IPS DF 6.9 (cell line): ENCODE results near the gene PAIP2.
"Not testable (repeated sequence)": the region's sequence is repeated elsewhere in the genome, so short reads cannot be mapped to it uniquely, and the experiment has no call there.

Experiments
- DNase-seq: peaks from one replicate; pipeline ENCODE4 v3.0.0-alpha.2; 2013; ENCODE audit warnings: low read depth, low spot score
- H3K27ac ChIP-seq: one replicate; pipeline ENCODE4 v1.5.1; 2013; ENCODE audit warnings: low read length, control low read depth
- H3K27me3 ChIP-seq: 2 replicates; pipeline ENCODE4 v1.6.1; 2013; ENCODE audit warnings: mild to moderate bottlenecking, low read length; ENCODE audit not compliant: control insufficient read depth, insufficient read depth
- H3K36me3 ChIP-seq: 2 replicates; pipeline ENCODE4 v1.6.1; 2013; ENCODE audit warnings: low read length; ENCODE audit not compliant: control insufficient read depth, insufficient read depth
- H3K4me1 ChIP-seq: 2 replicates; pipeline ENCODE4 v1.6.1; 2013; ENCODE audit warnings: low read length; ENCODE audit not compliant: control insufficient read depth, insufficient read depth
- H3K4me3 ChIP-seq: 2 replicates; pipeline ENCODE4 v1.5.1; 2013; ENCODE audit warnings: mild to moderate bottlenecking, low read length
- H3K9me3 ChIP-seq: 2 replicates; pipeline ENCODE4 v1.6.1; 2013; ENCODE audit warnings: low read length, inconsistent platforms; ENCODE audit not compliant: control insufficient read depth, insufficient read depth
- WGBS: extraction: QIAGEN DNeasy Blood & Tissue Kit; methylation state at CpG from one replicate; pipeline ENCODE4 v1.1.7; 2013; ENCODE audit warnings: mixed read lengths, missing lambda C conversion rate; ENCODE audit not compliant: insufficient read length, insufficient coverage; 5-methylcytosine and 5-hydroxymethylcytosine counted together

PAIP2 gene

DNA sequence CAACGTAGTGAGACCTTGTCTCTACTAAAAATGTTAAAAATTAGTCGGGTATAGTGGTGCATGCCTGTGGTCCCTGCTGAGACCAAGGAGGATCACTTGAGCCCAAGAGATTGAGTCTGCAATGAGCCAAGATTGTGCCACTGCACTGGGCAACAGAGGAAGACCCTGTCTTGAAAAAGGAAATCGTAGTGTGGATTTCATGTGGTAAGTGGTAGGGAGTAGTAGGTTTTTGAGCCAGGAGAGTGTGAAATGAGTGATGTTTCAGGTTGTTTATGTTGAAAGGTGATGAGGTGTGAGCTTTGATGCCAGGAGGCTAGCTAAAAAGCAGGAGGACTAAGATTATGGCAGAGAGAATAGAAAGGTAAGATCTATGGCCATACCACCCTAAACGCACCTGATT, 42.2 kb upstream of the PAIP2 start:
- Histone ChIP-seq H3K27ac (no peak overlapping the region), H3K27me3 (no peaks in the 10 kb centered on the region), H3K36me3 (no peaks in the 10 kb centered on the region), H3K4me1 (no peaks in the 10 kb centered on the region; the same call in 1 of the 2 replicates), H3K4me3 (no peak overlapping the region), H3K9me3 (no peaks in the 10 kb centered on the region)
- WGBS, result 100% methylated on average over 1 of the region's 4 CpGs
- DNase-seq, result no peak

DNA sequence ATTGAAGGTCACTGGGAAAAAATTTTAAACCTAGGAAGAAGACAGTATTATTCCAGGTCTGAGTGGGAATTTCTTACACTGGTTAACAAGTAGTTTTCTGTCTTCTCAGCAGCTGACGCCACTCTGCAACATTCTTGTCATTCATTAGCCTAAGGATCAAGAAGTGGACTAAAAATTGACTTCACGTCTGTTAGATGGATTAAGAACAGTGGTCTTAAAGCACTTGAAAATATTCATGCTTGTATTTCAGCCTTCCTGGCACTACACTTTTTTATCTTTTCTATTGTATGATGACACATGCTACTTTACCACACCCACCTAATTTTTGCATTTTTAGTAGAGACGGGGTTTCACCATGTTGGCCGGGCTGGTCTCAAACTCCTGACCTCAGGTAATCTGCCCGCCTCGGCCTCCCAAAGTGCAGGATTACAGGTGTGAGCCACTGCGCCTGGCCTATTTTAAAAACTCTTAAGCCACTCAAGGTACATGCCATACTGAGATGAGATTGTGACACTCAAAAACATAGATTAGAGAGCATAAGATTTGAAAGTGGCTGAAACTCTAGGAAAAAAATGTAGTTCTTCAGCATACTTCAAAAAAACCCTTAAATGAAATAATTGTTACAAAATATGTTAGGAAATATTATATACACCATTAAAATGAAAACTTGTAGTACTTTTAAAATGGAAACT, 39.7 kb upstream of the PAIP2 start:
- no peak for DNase-seq
- Histone ChIP-seq H3K27ac (no peak overlapping the region), H3K27me3 (no peaks in the 10 kb centered on the region), H3K9me3 (no peaks in the 10 kb centered on the region), H3K4me3 (no peak overlapping the region), H3K4me1 (no peaks in the 10 kb centered on the region), H3K36me3 (no peaks in the 10 kb centered on the region)
- WGBS, result no CpG with 5 or more reads among the region's 7 CpGs

DNA sequence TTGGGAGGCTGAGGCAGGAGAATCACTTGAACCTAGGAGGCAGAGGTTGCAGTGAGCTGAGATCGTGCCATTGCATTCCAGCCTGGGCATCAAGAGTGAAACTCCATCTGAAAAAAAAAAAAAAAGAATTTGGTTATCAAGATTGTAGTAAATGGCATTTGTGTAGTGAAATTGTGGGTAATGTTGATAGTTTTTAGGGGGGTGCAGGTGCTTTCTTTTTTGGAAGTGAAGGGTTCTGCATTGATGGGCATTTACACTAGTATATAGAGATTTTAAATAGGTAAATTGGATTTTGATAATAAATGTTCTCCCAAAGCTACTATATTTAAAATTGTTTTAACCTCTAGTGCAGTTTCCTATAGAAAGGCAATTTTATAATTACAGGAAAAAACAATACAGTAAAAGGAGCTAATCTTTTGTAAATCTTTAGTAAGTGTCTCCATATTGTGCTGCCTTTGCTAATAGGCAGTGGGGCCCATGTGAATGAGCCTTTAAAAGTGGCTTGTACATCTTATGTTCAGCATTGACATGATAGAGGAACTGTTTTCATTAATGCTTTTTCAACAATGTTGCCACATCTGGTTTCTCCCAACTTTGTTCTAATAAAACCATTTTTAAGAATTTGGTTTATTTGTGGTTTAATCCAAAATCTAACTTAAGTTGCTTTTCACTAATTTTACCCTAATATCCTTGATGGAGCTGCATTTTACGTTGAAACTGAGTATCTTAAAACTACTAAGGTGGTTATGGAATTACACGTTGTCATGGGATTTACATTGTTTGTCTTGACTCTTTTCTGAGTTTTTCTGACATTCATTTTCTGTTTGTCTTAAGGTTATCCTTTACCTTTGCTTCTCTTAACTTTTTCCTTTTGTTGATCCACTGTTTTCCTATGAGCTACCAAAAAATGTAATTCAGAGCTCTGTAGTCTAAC, 37.0 kb upstream of the PAIP2 start:
- no peak overlapping the region for H3K4me3 ChIP-seq
- no peaks in the 10 kb centered on the region for H3K9me3 ChIP-seq
- H3K4me1 ChIP-seq, result no peaks in the 10 kb centered on the region
- no peak for DNase-seq
- H3K27me3 ChIP-seq, result no peaks in the 10 kb centered on the region
- no CpG with 5 or more reads among the region's 3 CpGs for WGBS
- no peaks in the 10 kb centered on the region for H3K36me3 ChIP-seq
- H3K27ac ChIP-seq, result no peak overlapping the region

DNA sequence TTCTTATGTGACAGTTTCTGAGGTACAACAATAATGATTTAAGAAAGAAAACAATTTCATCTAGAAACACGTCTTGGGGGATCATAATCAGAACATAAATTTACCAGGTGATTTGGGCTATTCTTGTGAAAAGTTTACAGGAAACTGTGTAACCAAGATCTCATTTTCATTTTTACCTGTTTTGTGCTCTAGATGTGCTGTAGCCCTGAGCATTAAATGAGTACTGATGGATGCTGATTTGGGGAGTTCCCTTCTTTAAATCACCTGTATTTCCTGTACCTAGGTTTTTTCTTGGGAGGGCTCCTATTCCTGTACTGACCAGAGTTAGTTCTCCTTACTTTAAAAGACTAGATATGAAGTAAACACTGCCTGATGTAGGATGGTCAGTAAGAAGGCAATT, 35.5 kb upstream of the PAIP2 start:
- Histone ChIP-seq H3K27me3 (no peaks in the 10 kb centered on the region), H3K27ac (no peak overlapping the region), H3K4me1 (no peaks in the 10 kb centered on the region), H3K9me3 (no peaks in the 10 kb centered on the region), H3K4me3 (no peak overlapping the region), H3K36me3 (no peaks in the 10 kb centered on the region)
- no peak for DNase-seq
- WGBS, result no CpG with 5 or more reads among the region's 1 CpG

DNA sequence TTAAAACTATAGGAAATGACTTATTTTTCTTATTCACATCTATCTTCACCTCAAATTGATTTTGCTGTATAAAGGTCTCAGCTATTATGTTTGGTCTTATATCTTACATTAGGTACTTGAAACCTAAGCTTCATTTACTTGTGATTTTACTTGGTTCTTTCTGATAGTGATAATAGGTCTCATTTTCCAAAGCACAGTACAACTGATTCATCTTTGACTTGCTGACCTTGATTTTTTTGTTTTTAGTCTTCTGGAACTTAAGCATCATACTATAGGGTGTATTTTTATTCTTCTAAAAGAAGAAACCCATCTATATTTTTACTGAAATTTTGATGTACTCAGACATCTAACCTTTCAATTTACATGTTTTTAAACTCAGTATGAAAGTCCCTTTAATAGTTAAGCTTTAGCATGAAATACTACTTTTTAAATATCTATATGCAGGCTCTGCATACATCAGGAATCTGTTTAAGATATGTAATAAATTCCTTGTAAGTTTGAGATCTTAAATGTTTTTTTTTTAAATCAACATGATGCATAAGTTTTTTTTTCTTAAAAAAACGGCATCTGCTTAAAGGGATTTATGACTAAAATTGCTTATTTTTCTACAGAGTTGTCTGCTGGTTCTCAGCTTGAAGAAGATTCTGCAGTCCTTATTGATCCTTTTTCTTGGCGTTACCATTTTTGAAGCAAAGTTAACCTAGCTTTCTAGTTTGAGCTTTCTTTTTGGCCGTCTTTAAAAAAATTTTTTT, 34.9 kb upstream of the PAIP2 start:
- no peaks in the 10 kb centered on the region for H3K27me3 ChIP-seq
- no peaks in the 10 kb centered on the region; the same call in 1 of the 2 replicates for H3K4me1 ChIP-seq
- DNase-seq, result no peak
- no CpG with 5 or more reads among the region's 3 CpGs for WGBS
- H3K9me3 ChIP-seq, result no peaks in the 10 kb centered on the region
- H3K27ac ChIP-seq, result no peak overlapping the region
- H3K4me3 ChIP-seq, result no peak overlapping the region
- H3K36me3 ChIP-seq, result no peaks in the 10 kb centered on the region

DNA sequence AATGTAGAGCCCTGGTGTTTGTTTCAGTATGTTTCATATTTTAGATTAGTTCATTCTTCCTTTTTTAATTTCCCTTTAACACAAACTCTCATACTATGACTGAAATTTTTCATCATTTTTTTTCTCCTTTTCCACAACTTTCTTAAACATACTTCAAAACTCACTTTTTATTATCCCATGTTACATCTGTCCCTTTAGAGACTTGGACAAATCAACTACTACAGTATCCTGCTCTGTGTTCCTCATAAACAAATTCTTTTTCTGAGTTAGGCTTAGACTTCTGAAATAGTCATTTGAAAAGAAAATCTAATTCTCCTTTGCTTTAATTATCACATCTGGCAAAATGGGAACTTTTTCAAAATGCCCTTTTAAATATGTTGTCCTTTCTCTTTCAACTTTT, 32.9 kb upstream of the PAIP2 start:
- peaks cover 1% of the 10 kb centered on the region; the same call in 1 of the 2 replicates for H3K4me1 ChIP-seq
- DNase-seq, result no peak
- H3K4me3 ChIP-seq, result no peak overlapping the region
- no peak overlapping the region for H3K27ac ChIP-seq
- H3K27me3 ChIP-seq, result no peaks in the 10 kb centered on the region
- H3K36me3 ChIP-seq, result no peaks in the 10 kb centered on the region
- H3K9me3 ChIP-seq, result no peaks in the 10 kb centered on the region

DNA sequence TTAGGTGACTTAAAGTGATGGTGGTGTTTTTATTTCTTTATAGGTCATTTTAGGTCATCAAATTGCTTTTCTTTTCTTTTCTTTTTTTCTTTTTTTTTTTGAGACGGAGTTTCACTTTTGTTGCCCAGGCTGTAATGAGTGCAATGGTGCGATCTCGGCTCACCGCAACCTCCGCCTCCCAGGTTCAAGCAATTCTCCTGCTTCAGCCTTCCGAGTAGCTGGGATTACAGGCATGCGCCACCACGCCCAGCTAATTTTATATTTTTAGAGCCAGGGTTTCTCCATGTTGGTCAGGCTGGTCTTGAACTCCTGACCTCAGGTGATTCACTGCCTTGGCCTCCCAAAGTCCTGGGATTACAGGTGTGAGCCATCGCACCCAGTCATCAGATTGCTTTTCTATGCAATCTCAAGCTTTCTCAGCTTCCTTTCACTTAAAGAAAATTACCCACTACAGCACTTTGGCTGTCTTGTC, 30.9 kb upstream of the PAIP2 start:
- H3K9me3 ChIP-seq, H3K27ac ChIP-seq, DNase-seq, H3K36me3 ChIP-seq, H3K4me1 ChIP-seq, H3K4me3 ChIP-seq, H3K27me3 ChIP-seq: not testable (repeated sequence)
- no CpG with 5 or more reads among the region's 9 CpGs for WGBS

DNA sequence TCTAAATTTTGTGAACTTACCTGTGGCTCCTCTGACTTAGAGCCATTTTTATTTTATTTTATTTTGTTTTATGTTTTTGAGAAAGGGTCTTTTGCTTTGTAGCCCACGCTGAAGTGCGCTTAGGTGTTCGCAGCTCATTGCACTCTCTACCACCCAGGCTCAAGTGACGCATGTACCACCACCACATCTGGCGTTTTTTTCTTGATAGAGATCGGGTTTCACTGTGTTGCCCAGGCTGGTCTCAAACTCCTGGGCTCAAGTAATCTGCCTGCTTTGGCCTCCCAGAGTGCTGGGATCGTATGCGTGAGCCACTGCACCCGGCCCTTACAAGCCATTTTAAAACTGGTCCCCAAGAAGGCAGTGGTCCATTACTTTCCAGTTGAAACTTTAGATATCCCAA, 29.6 kb upstream of the PAIP2 start:
- peaks cover 5% of the 10 kb centered on the region; the same call in 1 of the 2 replicates for H3K36me3 ChIP-seq
- peaks cover 1% of the 10 kb centered on the region; the same call in 1 of the 2 replicates for H3K4me1 ChIP-seq
- H3K27ac ChIP-seq, result no peak overlapping the region
- H3K27me3 ChIP-seq, result no peaks in the 10 kb centered on the region
- H3K9me3 ChIP-seq, result no peaks in the 10 kb centered on the region
- no CpG with 5 or more reads among the region's 9 CpGs for WGBS
- DNase-seq, result no peak
- H3K4me3 ChIP-seq, result no peak overlapping the region

DNA sequence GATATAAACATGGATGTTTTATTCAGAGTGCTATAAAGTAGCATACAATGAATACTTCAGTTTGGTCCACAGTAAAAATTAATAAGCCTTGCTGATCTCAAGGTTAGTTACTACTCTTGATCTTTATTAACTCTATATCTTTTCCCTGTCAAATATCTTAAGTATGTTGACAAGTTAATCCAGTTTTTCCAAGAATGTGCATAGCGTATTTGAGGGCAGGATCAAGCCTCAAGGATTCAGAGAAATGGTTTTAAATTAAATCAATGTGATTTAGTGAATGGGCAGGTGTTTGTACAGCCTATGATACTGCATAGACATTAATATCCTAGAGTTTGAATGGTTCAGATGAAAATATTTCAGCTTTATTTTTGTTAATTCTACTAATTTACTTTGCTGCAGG, 27.4 kb upstream of the PAIP2 start:
- H3K4me1 ChIP-seq, result peaks cover 1% of the 10 kb centered on the region; the same call in 1 of the 2 replicates
- peaks cover 9% of the 10 kb centered on the region; the same call in 1 of the 2 replicates for H3K36me3 ChIP-seq
- WGBS, result no CpG with 5 or more reads among the region's 1 CpG
- H3K27ac ChIP-seq, result no peak overlapping the region
- H3K9me3 ChIP-seq, result no peaks in the 10 kb centered on the region
- H3K27me3 ChIP-seq, result no peaks in the 10 kb centered on the region
- DNase-seq, result no peak
- H3K4me3 ChIP-seq, result no peak overlapping the region

DNA sequence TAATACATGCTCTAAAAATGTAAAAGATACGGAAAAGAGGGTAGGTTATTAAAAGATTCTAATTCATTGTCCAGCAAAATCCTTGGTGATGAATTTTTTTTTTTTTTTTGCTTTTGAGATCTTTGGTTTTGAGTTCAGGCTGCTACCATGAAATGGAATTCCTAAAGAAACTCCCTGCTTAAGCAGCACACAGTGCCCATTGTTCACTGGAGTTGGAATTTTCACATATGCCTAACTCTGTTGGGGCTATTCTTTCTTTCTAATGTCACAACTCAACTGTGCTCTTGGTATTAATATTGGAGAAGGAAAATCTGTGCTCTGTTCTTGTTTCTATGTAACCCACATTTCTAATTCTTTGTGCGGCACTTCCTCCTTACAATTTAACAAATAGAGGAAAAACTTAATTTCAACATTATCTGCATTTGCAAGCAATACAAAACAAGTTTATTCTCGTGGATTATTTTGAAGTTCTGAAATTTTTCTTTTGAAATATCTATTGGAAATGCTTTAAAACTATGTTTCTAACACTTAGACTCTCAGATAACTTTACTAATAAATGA, 26.5 kb upstream of the PAIP2 start:
- Histone ChIP-seq H3K9me3 (no peaks in the 10 kb centered on the region), H3K27ac (no peak overlapping the region), H3K4me1 (peaks cover 1% of the 10 kb centered on the region; the same call in 1 of the 2 replicates), H3K27me3 (no peaks in the 10 kb centered on the region), H3K36me3 (peaks cover 15% of the 10 kb centered on the region; the same call in 1 of the 2 replicates), H3K4me3 (no peak overlapping the region)
- DNase-seq, result no peak
- WGBS, result 100% methylated on average over 1 of the region's 3 CpGs
